ENCODE data around the gene SH3D19.

The SH3D19 gene

DNA sequence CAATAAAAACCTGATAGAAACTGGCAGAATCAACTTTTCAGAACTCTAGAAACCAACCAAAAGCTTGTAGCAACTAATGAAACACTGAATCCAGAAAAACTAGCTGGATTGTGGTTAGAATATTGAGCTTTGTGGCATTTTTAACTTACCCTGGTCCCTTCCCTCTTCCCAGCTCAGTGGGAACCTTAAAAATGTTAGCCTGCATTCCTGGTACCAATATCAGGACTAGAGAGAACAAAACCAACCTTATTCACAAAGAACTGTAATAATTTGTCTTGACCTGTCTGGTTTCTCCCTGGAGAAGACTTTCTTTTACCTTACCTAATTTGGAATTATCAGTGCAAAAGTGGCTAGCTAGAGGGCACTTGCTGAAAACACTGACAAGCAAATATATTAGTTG lies 21.2 kb downstream of the SH3D19 start:
- Histone ChIP-seq H3K4me2 (ENCODE audit: low read depth, low read length, poor library complexity, severe bottlenecking) (no peak overlapping the region), H3K4me1 (ENCODE audit: insufficient read depth, low read length, poor library complexity, severe bottlenecking) (no peaks in the 10 kb centered on the region), H2AFZ (ENCODE audit: low read length) (0 out of 2 replicates have a peak overlapping the region, but pooled peaks have one; percentile 9), H3K9me2 (replicated peaks; ENCODE audit: low read depth, low read length) (no peaks in the 10 kb centered on the region), H4K20me1 (ENCODE audit: insufficient read depth, low read length, poor library complexity, severe bottlenecking) (no peaks in the 10 kb centered on the region), H3K79me2 (ENCODE audit: insufficient read depth, low read length) (no peaks in the 10 kb centered on the region), H3K27me3 (ENCODE audit: insufficient read depth, low read length, poor library complexity, severe bottlenecking) (no peaks in the 10 kb centered on the region), H3K36me3 (ENCODE audit: insufficient read depth, low read length) (no peaks in the 10 kb centered on the region), H3K9ac (ENCODE audit: low read depth, low read length, poor library complexity, severe bottlenecking) (no peak overlapping the region), H3F3A (ENCODE audit: low read depth) (no peaks in the 10 kb centered on the region), H3K9me3 (ENCODE audit: insufficient read depth, low read depth, low read length) (no peaks in the 10 kb centered on the region), H3K4me3 (ENCODE audit: low read length, poor library complexity, severe bottlenecking) (no peak overlapping the region)
- TF ChIP-seq, protein P1, sequence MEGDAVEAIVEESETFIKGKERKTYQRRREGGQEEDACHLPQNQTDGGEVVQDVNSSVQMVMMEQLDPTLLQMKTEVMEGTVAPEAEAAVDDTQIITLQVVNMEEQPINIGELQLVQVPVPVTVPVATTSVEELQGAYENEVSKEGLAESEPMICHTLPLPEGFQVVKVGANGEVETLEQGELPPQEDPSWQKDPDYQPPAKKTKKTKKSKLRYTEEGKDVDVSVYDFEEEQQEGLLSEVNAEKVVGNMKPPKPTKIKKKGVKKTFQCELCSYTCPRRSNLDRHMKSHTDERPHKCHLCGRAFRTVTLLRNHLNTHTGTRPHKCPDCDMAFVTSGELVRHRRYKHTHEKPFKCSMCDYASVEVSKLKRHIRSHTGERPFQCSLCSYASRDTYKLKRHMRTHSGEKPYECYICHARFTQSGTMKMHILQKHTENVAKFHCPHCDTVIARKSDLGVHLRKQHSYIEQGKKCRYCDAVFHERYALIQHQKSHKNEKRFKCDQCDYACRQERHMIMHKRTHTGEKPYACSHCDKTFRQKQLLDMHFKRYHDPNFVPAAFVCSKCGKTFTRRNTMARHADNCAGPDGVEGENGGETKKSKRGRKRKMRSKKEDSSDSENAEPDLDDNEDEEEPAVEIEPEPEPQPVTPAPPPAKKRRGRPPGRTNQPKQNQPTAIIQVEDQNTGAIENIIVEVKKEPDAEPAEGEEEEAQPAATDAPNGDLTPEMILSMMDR (conservative IDR thresholded peaks at IDR 0.05; ENCODE audit: low read length): no peak
- no peak for TF ChIP-seq EZH2phosphoT487 (IDR thresholded peaks at IDR 0.05; ENCODE audit: borderline replicate concordance)

GRCh38 chr4:151302432-151302831 lies 23.0 kb downstream of the SH3D19 start:
- no peak overlapping the region for H3K9ac ChIP-seq (ENCODE audit: low read depth, low read length, poor library complexity, severe bottlenecking)
- H2AFZ ChIP-seq (ENCODE audit: low read length): no peak overlapping the region
- no peaks in the 10 kb centered on the region for H3K79me2 ChIP-seq (ENCODE audit: insufficient read depth, low read length)
- no peaks in the 10 kb centered on the region for H3F3A ChIP-seq (ENCODE audit: low read depth)
- no peaks in the 10 kb centered on the region for H3K4me1 ChIP-seq (ENCODE audit: insufficient read depth, low read length, poor library complexity, severe bottlenecking)
- no peak overlapping the region for H3K4me2 ChIP-seq (ENCODE audit: low read depth, low read length, poor library complexity, severe bottlenecking)
- H3K9me3 ChIP-seq (ENCODE audit: insufficient read depth, low read depth, low read length): no peaks in the 10 kb centered on the region
- H3K27me3 ChIP-seq (ENCODE audit: insufficient read depth, low read length, poor library complexity, severe bottlenecking): no peaks in the 10 kb centered on the region
- H3K36me3 ChIP-seq (ENCODE audit: insufficient read depth, low read length): no peaks in the 10 kb centered on the region
- H3K9me2 ChIP-seq (replicated peaks; ENCODE audit: low read depth, low read length): no peaks in the 10 kb centered on the region
- TF ChIP-seq EZH2phosphoT487 (IDR thresholded peaks at IDR 0.05; ENCODE audit: borderline replicate concordance): no peak
- TF ChIP-seq, protein P1 (conservative IDR thresholded peaks at IDR 0.05; ENCODE audit: low read length): no peak
- H3K4me3 ChIP-seq (ENCODE audit: low read length, poor library complexity, severe bottlenecking): no peak overlapping the region
- no peaks in the 10 kb centered on the region for H4K20me1 ChIP-seq (ENCODE audit: insufficient read depth, low read length, poor library complexity, severe bottlenecking)

GRCh38 chr4:151297170-151297569 lies 28.2 kb downstream of the SH3D19 start:
- H4K20me1 ChIP-seq (ENCODE audit: insufficient read depth, low read length, poor library complexity, severe bottlenecking): no peaks in the 10 kb centered on the region
- H3K27me3 ChIP-seq (ENCODE audit: insufficient read depth, low read length, poor library complexity, severe bottlenecking): no peaks in the 10 kb centered on the region
- no peak overlapping the region for H3K9ac ChIP-seq (ENCODE audit: low read depth, low read length, poor library complexity, severe bottlenecking)
- no peak overlapping the region for H3K4me2 ChIP-seq (ENCODE audit: low read depth, low read length, poor library complexity, severe bottlenecking)
- no peaks in the 10 kb centered on the region for H3K79me2 ChIP-seq (ENCODE audit: insufficient read depth, low read length)
- H3F3A ChIP-seq (ENCODE audit: low read depth): no peaks in the 10 kb centered on the region
- no peaks in the 10 kb centered on the region for H3K36me3 ChIP-seq (ENCODE audit: insufficient read depth, low read length)
- no peak overlapping the region for H2AFZ ChIP-seq (ENCODE audit: low read length)
- no peak for TF ChIP-seq EZH2phosphoT487 (IDR thresholded peaks at IDR 0.05; ENCODE audit: borderline replicate concordance)
- TF ChIP-seq, protein P1 (conservative IDR thresholded peaks at IDR 0.05; ENCODE audit: low read length): no peak
- no peaks in the 10 kb centered on the region for H3K9me3 ChIP-seq (ENCODE audit: insufficient read depth, low read depth, low read length)
- H3K4me3 ChIP-seq (ENCODE audit: low read length, poor library complexity, severe bottlenecking): no peak overlapping the region
- H3K9me2 ChIP-seq (replicated peaks; ENCODE audit: low read depth, low read length): no peaks in the 10 kb centered on the region
- no peaks in the 10 kb centered on the region for H3K4me1 ChIP-seq (ENCODE audit: insufficient read depth, low read length, poor library complexity, severe bottlenecking)

All from Loucy (cell line).